HEK293 (cell line): ENCODE measurements around the gene F11.

Experiments
- BCL11A ChIP-seq: fragments of 450-650 bp; formaldehyde crosslinking; IDR thresholded peaks from 2 replicates; pipeline ENCODE4 v1.5.1; 2016; ENCODE audit warnings: low read depth, missing biosample characterization, missing genetic modification characterization
- MYNN ChIP-seq: fragments of 450-650 bp; formaldehyde crosslinking; IDR thresholded peaks from 2 replicates; pipeline ENCODE4 v1.5.1; 2016; ENCODE audit warnings: missing biosample characterization, missing genetic modification characterization, borderline replicate concordance
- ZBTB11 ChIP-seq: fragments of 450-650 bp; formaldehyde crosslinking; conservative IDR thresholded peaks from 2 replicates; pipeline ENCODE4 v1.5.1; 2016; ENCODE audit warnings: low read depth, missing biosample characterization, missing genetic modification characterization
- ZFP3 ChIP-seq: fragments of 450-650 bp; formaldehyde crosslinking; IDR thresholded peaks from 2 replicates; pipeline ENCODE4 v1.5.1; 2016; ENCODE audit warnings: low read depth, missing biosample characterization, missing genetic modification characterization
- ZNF114 ChIP-seq: fragments of 450-650 bp; formaldehyde crosslinking; IDR thresholded peaks from 2 replicates; pipeline ENCODE4 v1.5.0; 2017; ENCODE audit warnings: missing biosample characterization, missing genetic modification characterization
- ZNF121 ChIP-seq: fragments of 450-650 bp; formaldehyde crosslinking; IDR thresholded peaks from 2 replicates; pipeline ENCODE4 v1.5.1; 2016; ENCODE audit warnings: missing biosample characterization, missing genetic modification characterization
- ZNF510 ChIP-seq: fragments of 450-650 bp; formaldehyde crosslinking; IDR thresholded peaks from 2 replicates; pipeline ENCODE4 v1.5.1; 2018; ENCODE audit warnings: mild to moderate bottlenecking, missing genetic modification characterization, missing biosample characterization; ENCODE audit not compliant: insufficient replicate concordance
- TF ChIP-seq, protein P1 (sequence below): fragments of 450-650 bp; formaldehyde crosslinking; IDR thresholded peaks from 2 replicates; pipeline ENCODE4 v1.5.1; 2016; ENCODE audit warnings: missing biosample characterization, missing genetic modification characterization

GRCh38 chr4:186260504-186261448, 5.2 kb upstream of the F11 start:
- TF ChIP-seq ZNF114 (tag by site-specific recombination) = no peak
- no peak for TF ChIP-seq ZNF121 (tag by site-specific recombination)
- TF ChIP-seq MYNN (tag by site-specific recombination) = no peak
- TF ChIP-seq, protein P1, sequence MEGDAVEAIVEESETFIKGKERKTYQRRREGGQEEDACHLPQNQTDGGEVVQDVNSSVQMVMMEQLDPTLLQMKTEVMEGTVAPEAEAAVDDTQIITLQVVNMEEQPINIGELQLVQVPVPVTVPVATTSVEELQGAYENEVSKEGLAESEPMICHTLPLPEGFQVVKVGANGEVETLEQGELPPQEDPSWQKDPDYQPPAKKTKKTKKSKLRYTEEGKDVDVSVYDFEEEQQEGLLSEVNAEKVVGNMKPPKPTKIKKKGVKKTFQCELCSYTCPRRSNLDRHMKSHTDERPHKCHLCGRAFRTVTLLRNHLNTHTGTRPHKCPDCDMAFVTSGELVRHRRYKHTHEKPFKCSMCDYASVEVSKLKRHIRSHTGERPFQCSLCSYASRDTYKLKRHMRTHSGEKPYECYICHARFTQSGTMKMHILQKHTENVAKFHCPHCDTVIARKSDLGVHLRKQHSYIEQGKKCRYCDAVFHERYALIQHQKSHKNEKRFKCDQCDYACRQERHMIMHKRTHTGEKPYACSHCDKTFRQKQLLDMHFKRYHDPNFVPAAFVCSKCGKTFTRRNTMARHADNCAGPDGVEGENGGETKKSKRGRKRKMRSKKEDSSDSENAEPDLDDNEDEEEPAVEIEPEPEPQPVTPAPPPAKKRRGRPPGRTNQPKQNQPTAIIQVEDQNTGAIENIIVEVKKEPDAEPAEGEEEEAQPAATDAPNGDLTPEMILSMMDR (tag by site-specific recombination) = no peak
- no peak for TF ChIP-seq ZNF510 (tag by site-specific recombination)
- no peak for TF ChIP-seq ZFP3
- no peak for TF ChIP-seq ZBTB11 (tag by site-specific recombination)
- no peak for TF ChIP-seq BCL11A
